Smooth muscle cell (in vitro differentiated cells): ENCODE measurements around the gene GRIN2A. TPM values are rescaled to one million over a fixed set of nuclear protein-coding genes. Genes with fewer than 3 reads are reported as not detected.

Experiments used
- DNase-seq: peaks from one replicate; lab custom pipeline; 2025; ENCODE audit not compliant: unreplicated experiment; lab: John Stamatoyannopoulos, UW
- H2AFZ ChIP-seq: fragments of 200-600 bp; sonication (generic); 2 replicates; pipeline ENCODE4 v1.6.0; 2016; ENCODE audit warnings: antibody characterized with exemption, low read depth, mild to moderate bottlenecking
- H3F3A ChIP-seq: fragments of 200-600 bp; sonication (generic); 2 replicates; pipeline ENCODE4 v1.6.0; 2017; ENCODE audit warnings: antibody characterized with exemption, low read depth
- H3K27ac ChIP-seq: fragments of 200-600 bp; sonication (generic); 2 replicates; pipeline ENCODE4 v1.5.1; 2016; ENCODE audit warnings: low read depth, mild to moderate bottlenecking
- H3K27me3 ChIP-seq: fragments of 200-600 bp; sonication (generic); 2 replicates; pipeline ENCODE4 v1.6.1; 2016; ENCODE audit warnings: low read depth, mild to moderate bottlenecking
- H3K36me3 ChIP-seq: fragments of 200-600 bp; sonication (generic); 2 replicates; pipeline ENCODE4 v1.5.1; 2016; ENCODE audit warnings: low read depth
- H3K4me1 ChIP-seq: fragments of 200-600 bp; sonication (generic); 2 replicates; pipeline ENCODE4 v1.5.1; 2016; ENCODE audit warnings: low read depth
- H3K4me2 ChIP-seq: fragments of 200-600 bp; sonication (generic); 2 replicates; pipeline ENCODE4 v1.6.0; 2016; ENCODE audit warnings: mild to moderate bottlenecking
- H3K4me3 ChIP-seq: fragments of 200-600 bp; sonication (generic); 2 replicates; pipeline ENCODE4 v1.5.1; 2016; ENCODE audit warnings: mild to moderate bottlenecking
- H3K79me2 ChIP-seq: fragments of 200-600 bp; sonication (generic); 2 replicates; pipeline ENCODE4 v1.6.0; 2016; ENCODE audit warnings: low read depth, mild to moderate bottlenecking
- H3K9ac ChIP-seq: fragments of 200-600 bp; sonication (generic); 2 replicates; pipeline ENCODE4 v1.6.0; 2016; ENCODE audit warnings: low read depth
- H3K9me3 ChIP-seq: fragments of 200-600 bp; sonication (generic); replicated peaks from 2 replicates; pipeline ENCODE4 v1.5.1; 2016; ENCODE audit warnings: low read depth
- H4K20me1 ChIP-seq: fragments of 200-600 bp; sonication (generic); 2 replicates; pipeline ENCODE4 v1.6.0; 2016; ENCODE audit warnings: low read depth
- WGBS: methylation state at CpG from one replicate; pipeline ENCODE4 v1.1.7; 2016; ENCODE audit warnings: low lambda C conversion rate; 5-methylcytosine and 5-hydroxymethylcytosine counted together
- polyA plus RNA-seq: library from polyadenylated mRNA; unstranded; fragments of >200 nt; fragmentation: Nextera tagmentation; extraction: Ambion mirVana; gene quantifications from 2 replicates; pipeline ENCODE4 v1.2.1, GENCODE V29; 2016
- total RNA-seq: library from RNA; depleted of rRNA; stranded (reverse); fragments of >200 nt; gene quantifications from 2 replicates; pipeline ENCODE4 v1.2.3, GENCODE V29; 2014
- TF ChIP-seq, protein P1 (sequence below): fragments of 200-600 bp; sonication (generic); IDR thresholded peaks from 2 replicates; pipeline ENCODE4 v1.5.1; 2017; ENCODE audit warnings: borderline replicate concordance, mild to moderate bottlenecking, antibody characterized with exemption; ENCODE audit not compliant: insufficient read depth, poor library complexity, severe bottlenecking

The GRIN2A gene
- total and polyA plus RNA-seq, 2 experiments from 2014 or later, result 0.02 to 0.13 TPM

DNA sequence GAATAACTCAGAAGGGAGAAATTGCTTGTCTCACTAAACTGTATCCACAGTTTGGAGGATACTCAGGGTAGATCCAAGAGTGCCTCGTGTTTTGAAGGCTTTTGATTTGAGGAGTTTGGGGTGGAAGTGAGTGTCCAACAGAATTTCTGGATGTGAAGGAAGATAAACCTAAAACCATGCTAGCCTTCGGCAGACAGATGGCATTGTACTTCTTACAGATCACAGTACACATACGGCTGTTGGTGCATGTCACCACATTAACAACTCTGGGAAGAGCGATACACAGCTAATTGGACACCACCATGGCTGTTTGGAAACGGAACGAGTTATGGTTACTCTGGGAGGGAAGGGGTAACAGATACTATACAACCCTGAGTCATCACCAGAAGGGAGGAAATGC, 420.4 kb downstream of the GRIN2A start:
- Histone ChIP-seq H3K79me2 (no peaks in the 10 kb centered on the region), H3K36me3 (no peaks in the 10 kb centered on the region), H4K20me1 (no peaks in the 10 kb centered on the region), H3K4me1 (no peaks in the 10 kb centered on the region), H3K27me3 (no peaks in the 10 kb centered on the region), H3K4me3 (no peak overlapping the region), H3K9me3 (no peaks in the 10 kb centered on the region), H3F3A (no peaks in the 10 kb centered on the region), H3K9ac (no peak overlapping the region), H2AFZ (no peak overlapping the region), H3K27ac (no peak overlapping the region), H3K4me2 (no peak overlapping the region)
- TF ChIP-seq, protein P1, sequence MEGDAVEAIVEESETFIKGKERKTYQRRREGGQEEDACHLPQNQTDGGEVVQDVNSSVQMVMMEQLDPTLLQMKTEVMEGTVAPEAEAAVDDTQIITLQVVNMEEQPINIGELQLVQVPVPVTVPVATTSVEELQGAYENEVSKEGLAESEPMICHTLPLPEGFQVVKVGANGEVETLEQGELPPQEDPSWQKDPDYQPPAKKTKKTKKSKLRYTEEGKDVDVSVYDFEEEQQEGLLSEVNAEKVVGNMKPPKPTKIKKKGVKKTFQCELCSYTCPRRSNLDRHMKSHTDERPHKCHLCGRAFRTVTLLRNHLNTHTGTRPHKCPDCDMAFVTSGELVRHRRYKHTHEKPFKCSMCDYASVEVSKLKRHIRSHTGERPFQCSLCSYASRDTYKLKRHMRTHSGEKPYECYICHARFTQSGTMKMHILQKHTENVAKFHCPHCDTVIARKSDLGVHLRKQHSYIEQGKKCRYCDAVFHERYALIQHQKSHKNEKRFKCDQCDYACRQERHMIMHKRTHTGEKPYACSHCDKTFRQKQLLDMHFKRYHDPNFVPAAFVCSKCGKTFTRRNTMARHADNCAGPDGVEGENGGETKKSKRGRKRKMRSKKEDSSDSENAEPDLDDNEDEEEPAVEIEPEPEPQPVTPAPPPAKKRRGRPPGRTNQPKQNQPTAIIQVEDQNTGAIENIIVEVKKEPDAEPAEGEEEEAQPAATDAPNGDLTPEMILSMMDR, result no peak
- 75% methylated on average over 6 of the region's 6 CpGs for WGBS
- DNase-seq, result no peak

DNA sequence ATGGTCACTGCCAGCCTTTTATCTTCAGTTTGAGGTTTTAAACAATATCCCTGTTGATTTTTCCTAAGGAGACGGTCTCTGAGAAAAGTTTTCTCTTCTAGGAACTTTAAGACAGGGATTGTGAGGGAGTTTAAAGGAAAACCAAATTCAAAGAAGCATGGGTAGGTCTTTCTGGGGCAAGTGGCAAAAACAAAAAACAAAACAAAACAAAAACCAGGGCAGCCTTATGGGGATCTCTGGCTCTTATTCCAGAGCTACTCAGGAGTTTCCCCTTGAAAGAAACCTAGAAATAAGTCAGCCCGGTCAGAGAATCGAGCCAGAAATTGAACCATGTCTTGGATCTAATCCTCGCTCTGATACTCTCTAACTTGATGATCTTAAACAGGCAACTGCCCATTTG, 424.5 kb downstream of the GRIN2A start:
- H3K79me2 ChIP-seq, result no peaks in the 10 kb centered on the region
- TF ChIP-seq, protein P1, result no peak
- H3K9ac ChIP-seq, result no peak overlapping the region
- H3K4me2 ChIP-seq, result no peak overlapping the region
- no peak for DNase-seq
- no peak overlapping the region for H3K27ac ChIP-seq
- H2AFZ ChIP-seq, result no peak overlapping the region
- H3F3A ChIP-seq, result no peaks in the 10 kb centered on the region
- no peaks in the 10 kb centered on the region for H3K9me3 ChIP-seq
- no peaks in the 10 kb centered on the region for H3K27me3 ChIP-seq
- WGBS, result 77% methylated on average over 4 of the region's 4 CpGs
- no peaks in the 10 kb centered on the region for H3K36me3 ChIP-seq
- H4K20me1 ChIP-seq, result no peaks in the 10 kb centered on the region
- no peaks in the 10 kb centered on the region for H3K4me1 ChIP-seq
- no peak overlapping the region for H3K4me3 ChIP-seq

DNA sequence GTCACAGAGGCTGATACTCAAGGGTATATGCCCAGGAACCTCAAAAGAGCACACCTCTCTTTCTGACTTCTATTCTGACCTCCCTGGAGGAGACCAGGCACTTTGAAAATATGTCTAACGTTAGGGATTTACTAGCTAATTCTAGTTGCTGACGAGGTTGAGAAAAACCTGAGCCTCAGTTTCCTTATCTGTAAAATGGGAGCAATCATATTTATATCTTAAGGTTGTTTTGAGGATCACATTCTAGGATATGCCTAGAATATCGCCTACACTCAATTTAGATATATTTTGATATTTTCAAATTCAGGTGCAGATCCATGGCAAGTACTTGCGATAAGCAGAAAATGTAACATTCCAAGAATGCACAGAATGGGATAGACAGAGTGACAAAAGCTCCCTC, 425.8 kb downstream of the GRIN2A start:
- Histone ChIP-seq H3K36me3 (no peaks in the 10 kb centered on the region), H3K79me2 (no peaks in the 10 kb centered on the region), H3K9me3 (no peaks in the 10 kb centered on the region), H3F3A (no peaks in the 10 kb centered on the region), H3K27me3 (no peaks in the 10 kb centered on the region), H3K4me1 (no peaks in the 10 kb centered on the region), H3K4me2 (no peak overlapping the region), H3K4me3 (no peak overlapping the region), H4K20me1 (no peaks in the 10 kb centered on the region), H3K9ac (no peak overlapping the region), H2AFZ (no peak overlapping the region), H3K27ac (no peak overlapping the region)
- 91% methylated on average over 4 of the region's 4 CpGs for WGBS
- DNase-seq, result no peak
- TF ChIP-seq, protein P1, result no peak

DNA sequence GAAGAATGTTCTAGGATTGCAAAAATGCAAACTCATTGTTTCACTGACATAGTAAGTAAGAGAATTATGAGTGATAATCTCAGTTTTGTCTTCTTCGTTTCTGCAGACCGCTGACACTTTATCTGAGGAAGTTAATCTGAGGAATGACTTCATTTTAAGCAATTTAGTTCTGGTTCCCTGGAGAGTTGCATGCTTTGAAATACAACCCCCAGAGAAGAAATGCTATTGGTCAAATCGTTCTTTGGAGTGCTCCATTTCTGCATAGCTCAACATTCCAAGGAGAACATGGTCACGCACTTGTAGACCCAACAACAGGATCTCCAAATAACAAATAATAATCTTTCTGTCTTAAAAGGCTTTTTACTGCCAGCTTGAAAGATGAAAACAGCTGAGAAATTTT, 427.1 kb downstream of the GRIN2A start:
- Histone ChIP-seq H3K4me1 (no peaks in the 10 kb centered on the region), H3K36me3 (no peaks in the 10 kb centered on the region), H3K9me3 (no peaks in the 10 kb centered on the region), H3K27me3 (no peaks in the 10 kb centered on the region), H2AFZ (no peak overlapping the region), H3K4me2 (no peak overlapping the region), H3K79me2 (no peaks in the 10 kb centered on the region), H3K27ac (no peak overlapping the region), H3F3A (no peaks in the 10 kb centered on the region), H3K4me3 (no peak overlapping the region), H4K20me1 (no peaks in the 10 kb centered on the region), H3K9ac (no peak overlapping the region)
- TF ChIP-seq, protein P1, result no peak
- DNase-seq, result no peak
- 9% methylated on average over 4 of the region's 4 CpGs for WGBS
